Measurements from ENCODE around the gene SUCNR1. TPM values are rescaled to one million over a fixed set of nuclear protein-coding genes. Genes with fewer than 3 reads are reported as not detected.
"Not testable (repeated sequence)": the region's sequence is repeated elsewhere in the genome, so short reads cannot be mapped to it uniquely, and the experiment has no call there.

SUCNR1 gene
- total RNA-seq, 2 donors from 2014 or later = 0.15 to 0.47 TPM

GRCh38 chr3:151898121-151898520 lies 24.7 kb downstream of the SUCNR1 start:
- intact Hi-C loops (cut with DNase I, micrococcal nuclease); ATAC-seq; DNase-seq: not testable (repeated sequence)

DNA sequence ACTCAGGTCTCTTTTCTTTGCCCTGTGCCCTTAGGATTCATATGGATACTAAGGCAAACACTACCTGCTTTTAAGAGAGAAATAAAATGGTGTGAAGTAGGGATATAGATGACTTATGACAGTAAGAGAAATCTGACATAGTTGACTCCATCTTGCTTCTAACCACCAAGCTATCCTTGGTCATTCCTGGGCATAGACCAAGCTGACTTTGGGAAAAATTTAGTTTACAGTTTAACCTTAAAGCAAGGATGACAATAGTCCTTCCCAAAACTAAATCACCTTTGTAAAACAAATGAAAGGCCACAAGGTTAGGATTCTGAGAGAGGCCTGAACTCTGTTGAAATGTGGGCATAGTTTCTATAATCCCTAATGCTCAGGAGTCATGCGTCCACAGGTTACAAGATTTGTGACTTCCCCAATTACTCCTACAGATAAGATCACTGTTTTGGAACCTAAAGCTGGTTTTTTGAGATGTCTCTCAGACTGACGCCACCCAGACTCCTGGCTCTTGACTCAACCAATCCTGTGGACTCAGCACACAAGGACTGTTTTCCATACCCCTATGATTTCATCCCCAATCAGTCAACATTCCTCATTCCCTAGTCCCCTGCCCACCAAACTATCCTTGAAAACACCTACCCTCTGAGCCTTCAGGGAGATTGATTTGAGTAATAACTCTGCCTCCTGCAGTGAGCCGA lies 25.3 kb downstream of the SUCNR1 start:
- DNase-seq; ATAC-seq; intact Hi-C loops (cut with DNase I, micrococcal nuclease): not testable (repeated sequence)

DNA sequence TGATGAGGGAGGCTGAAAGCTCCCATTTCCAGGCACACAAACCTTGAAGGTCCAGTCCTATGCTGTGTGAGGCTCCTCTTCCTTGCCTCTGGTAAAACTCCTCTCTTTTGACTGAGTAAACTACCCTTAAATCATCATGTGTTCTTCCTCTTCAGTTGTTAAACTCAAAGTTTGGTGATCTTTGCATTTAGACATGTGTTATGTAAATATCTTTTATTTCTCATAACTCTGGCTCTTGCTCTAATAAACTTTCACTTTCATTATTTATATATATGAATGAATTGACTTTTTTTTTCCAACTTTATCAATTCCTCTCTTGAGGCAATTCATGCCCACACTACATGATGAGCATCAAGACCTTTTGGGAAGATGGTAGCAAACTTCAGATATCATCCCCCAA lies 26.6 kb downstream of the SUCNR1 start:
- intact Hi-C loops (cut with DNase I, micrococcal nuclease) = no loop called here
- no peak for ATAC-seq

GRCh38 chr3:151900460-151900859 lies 27.0 kb downstream of the SUCNR1 start:
- DNase-seq (no peak), ATAC-seq (no peak)
- intact Hi-C loops (cut with DNase I, micrococcal nuclease) = no loop called here

More for the DNA sequence above, 26.6 kb downstream of the SUCNR1 start:
- no peak for DNase-seq

DNA sequence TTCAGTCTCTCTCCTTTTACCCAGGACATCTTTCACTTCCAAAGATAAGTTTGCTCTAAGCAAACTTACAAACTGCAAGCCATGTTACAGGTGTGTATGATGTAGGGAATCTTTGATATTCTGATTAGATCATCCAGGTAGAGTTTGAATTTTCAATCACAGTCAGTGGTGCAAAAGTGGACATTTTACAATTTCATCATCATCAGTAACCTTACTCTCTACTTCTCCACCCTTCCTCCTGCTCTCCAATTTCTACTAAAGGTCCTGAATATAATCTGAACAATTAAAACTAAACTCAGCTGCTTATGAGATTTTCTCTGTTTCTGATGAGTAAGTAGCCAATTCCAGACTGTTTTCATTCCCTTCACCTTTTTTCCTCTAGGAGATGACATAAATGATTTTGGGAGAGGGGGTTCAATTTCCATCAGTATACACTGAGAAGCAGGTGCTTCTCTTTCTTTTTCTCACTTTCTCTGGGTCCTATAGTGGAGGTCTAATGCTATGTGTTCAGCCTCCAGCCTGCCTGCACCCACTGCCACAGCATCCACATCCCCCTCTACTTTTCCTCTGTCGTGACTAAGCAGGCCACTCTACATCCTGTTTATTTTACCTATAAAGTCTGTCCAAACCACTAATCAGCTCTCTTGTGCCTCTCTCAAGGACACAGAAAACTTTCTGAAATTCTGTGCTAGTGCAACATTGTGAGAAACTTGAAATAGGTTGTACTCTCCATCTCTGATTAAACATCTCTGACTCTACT lies 27.6 kb downstream of the SUCNR1 start:
- intact Hi-C loops (cut with DNase I, micrococcal nuclease) = no loop called here
- ATAC-seq (no peak), DNase-seq (no peak)

- no peak for DNase-seq
- no peak for ATAC-seq
- intact Hi-C loops (cut with DNase I, micrococcal nuclease) = no loop called here
Observed at GRCh38 chr3:151901644-151902285, 28.3 kb downstream of the SUCNR1 start.

DNA sequence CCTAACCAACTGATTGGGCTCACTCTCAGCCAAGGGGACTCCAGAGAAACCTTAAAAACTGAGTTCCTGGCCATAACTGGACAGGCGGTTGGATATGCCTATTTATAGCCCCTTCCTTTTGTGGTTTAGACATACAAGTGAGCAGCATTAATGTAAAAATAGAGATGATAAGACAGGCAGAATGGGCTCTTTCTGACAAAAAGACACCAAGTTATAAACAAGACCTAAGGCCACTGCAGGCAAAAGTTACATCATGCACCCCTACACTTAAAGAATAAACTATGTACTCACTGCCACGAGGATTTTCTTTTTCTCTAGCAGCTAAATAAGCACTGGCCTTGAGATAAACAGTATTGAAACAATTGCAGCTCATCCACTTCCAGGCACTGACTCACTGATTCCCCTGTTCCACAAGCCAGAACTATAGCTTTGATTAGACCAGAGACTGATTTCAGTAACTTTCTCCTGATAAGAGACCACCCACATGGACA lies 30.1 kb downstream of the SUCNR1 start:
- intact Hi-C loops (cut with DNase I, micrococcal nuclease) = no loop called here
- DNase-seq (no peak), ATAC-seq (no peak)

GRCh38 chr3:151905647-151906046 lies 32.2 kb downstream of the SUCNR1 start:
- intact Hi-C loops (cut with DNase I, micrococcal nuclease) = no loop called here
- ATAC-seq (no peak), DNase-seq (no peak)

GRCh38 chr3:151906751-151907150 lies 33.3 kb downstream of the SUCNR1 start:
- ATAC-seq (no peak), DNase-seq (no peak)
- intact Hi-C loops (cut with DNase I, micrococcal nuclease) = no loop called here

GRCh38 chr3:151908399-151908798 lies 35.0 kb downstream of the SUCNR1 start:
- intact Hi-C loops (cut with DNase I, micrococcal nuclease) = no loop called here
- ATAC-seq (no peak), DNase-seq (no peak)

DNA sequence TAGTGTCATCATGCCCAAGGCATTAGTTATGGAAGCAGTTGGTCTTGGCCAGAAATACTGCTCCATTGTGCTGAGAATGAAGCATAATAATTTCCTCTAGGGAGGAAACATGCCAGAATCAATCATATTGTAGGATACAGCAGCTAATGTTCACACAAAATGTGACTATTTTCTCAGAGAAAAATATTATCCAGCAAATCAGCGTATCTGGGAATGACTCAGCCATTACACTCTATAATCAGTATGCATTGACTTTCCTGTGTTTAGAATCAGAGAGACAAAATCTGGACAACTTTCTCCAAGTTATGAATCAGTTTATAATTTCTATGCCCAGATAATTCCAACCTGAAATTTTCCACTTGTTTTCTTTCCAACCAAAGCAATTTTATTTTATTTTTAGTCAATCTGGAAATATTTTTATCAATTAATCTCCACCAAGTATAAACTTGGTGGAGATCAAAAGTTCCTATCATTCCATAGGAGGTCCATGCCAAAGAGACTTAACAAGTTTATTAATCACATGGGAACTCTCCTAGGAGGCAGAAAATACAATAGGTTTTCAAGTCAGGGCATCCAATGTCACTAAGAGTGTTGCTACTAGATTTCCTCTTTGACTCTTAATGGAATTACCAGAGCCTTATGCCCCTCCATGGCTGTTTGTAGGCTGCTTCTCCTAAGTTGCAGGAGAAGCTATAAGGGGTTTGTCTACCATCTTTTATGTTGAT lies 36.4 kb downstream of the SUCNR1 start:
- intact Hi-C loops (cut with DNase I, micrococcal nuclease) = loop anchor here in 1 of 2 donors (10.0 kb wide), 1 partner anchor 445 kb away; the partner anchor contains the start of gene IGSF10
- ATAC-seq (no peak), DNase-seq (no peak)

DNA sequence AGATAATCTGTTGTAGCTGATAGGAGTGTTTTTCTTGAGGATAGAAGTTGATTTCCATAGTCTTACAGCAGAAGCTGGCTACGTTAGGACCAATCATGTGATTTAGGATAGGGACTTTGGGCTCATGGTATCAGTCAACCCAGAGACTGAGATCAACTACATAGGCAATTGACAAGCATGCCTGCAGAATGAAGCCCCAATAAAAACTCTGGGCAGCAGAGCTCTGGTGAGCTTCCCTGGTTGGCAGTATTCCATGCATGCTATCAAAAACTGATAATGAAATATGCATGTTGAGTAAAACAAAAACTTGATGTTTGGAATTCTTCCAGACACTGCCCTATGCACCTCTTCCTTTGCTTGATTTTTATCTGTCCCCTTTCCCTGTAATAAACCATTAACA lies 38.0 kb downstream of the SUCNR1 start:
- DNase-seq (no peak), ATAC-seq (no peak)
- intact Hi-C loops (cut with DNase I, micrococcal nuclease) = loop anchor here in 1 of 2 donors (10.0 kb wide), 1 partner anchor 447 kb away; the partner anchor contains the start of gene IGSF10

DNA sequence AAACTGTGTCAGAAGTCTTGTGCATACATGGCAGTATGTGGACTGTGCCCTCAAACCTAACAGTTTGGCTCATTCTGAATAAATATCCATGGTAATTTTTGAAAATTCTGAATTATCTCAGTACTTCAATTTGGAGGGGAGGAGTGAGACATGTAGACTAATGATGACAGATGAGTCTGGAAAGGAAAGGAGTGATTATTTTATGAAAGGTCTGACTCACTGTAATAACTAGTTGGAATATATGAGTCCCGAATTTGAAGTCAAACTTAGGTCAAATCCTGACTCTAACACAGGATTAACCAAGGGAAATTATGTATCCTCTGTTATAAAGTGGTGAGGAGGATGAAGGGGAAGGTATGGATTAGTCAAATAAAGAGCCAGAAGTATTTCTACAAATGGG lies 38.6 kb downstream of the SUCNR1 start:
- DNase-seq (no peak), ATAC-seq (no peak)
- intact Hi-C loops (cut with DNase I, micrococcal nuclease) = loop anchor here in 1 of 2 donors (10.0 kb wide), 1 partner anchor 447 kb away; the partner anchor contains the start of gene IGSF10

DNA sequence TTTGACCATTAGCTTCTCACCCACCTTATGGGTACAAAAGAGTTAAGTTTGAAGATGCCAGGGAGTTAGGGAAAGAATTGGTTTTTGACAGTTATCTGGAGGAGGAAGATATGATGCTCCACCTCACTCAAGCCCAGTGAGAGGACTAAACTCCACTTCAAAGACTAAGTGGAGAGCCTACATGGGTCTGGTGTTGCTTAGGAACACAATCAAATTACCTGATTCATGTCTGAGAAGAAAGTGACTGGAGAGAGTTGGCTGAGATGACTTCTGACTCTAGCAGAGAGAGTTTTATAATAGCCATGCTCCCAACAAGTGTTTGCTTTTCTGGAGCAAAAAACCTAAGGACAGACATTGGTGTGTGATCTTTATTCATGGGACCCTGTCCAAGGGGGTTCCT lies 43.3 kb downstream of the SUCNR1 start:
- intact Hi-C loops (cut with DNase I, micrococcal nuclease) = loop anchor here in 1 of 2 donors (5.0 to 10.0 kb wide), 2 partner anchors 452 to 479 kb away; partner anchors contain the start of gene IGSF10
- no peak for DNase-seq
- no peak for ATAC-seq

GRCh38 chr3:151918253-151919029 lies 45.0 kb downstream of the SUCNR1 start:
- ATAC-seq (peak; percentile 74), DNase-seq (no peak)
- intact Hi-C loops (cut with DNase I, micrococcal nuclease) = loop anchor here in 1 of 2 donors (5.0 to 10.0 kb wide), 2 partner anchors 454 to 481 kb away; partner anchors contain the start of gene IGSF10

DNA sequence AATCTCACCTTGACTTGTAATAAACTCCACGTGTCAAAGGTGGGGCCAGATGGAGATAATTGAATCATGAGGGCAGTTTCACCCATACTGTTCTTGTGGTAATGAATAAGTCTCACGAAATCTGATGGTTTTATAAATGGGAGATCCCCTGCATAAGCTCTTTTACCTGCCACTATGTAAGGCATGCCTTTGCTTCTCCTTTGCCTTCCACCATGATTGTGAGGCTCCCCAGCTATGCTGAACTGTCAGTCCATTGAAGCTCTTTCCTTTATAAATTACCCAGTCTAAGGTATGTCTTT lies 45.5 kb downstream of the SUCNR1 start:
- intact Hi-C loops (cut with DNase I, micrococcal nuclease) = loop anchor here in 1 of 2 donors (5.0 to 10.0 kb wide), 2 partner anchors 454 to 482 kb away; partner anchors contain the start of gene IGSF10
- DNase-seq (no peak), ATAC-seq (peak; percentile 26)

GRCh38 chr3:151919446-151919845 lies 46.0 kb downstream of the SUCNR1 start:
- ATAC-seq (no peak), DNase-seq (no peak)
- intact Hi-C loops (cut with DNase I, micrococcal nuclease) = loop anchor here in 1 of 2 donors (5.0 to 10.0 kb wide), 2 partner anchors 455 to 482 kb away; partner anchors contain the start of gene IGSF10

GRCh38 chr3:151923901-151924300 lies 50.5 kb downstream of the SUCNR1 start:
- DNase-seq (no peak), ATAC-seq (no peak)
- intact Hi-C loops (cut with DNase I, micrococcal nuclease) = no loop called here

All from left colon (tissue), 2 donors.